Suprapubic skin (tissue), 4 donors: ENCODE measurements around the gene OSTF1. TPM values are rescaled to one million over a fixed set of nuclear protein-coding genes. Genes with fewer than 3 reads are reported as not detected.

Experiments used
- DNase-seq, 2 donors: peaks; one replicate each; pipeline ENCODE4 v3.0.0-alpha.2; 2019; ENCODE audit warnings: low spot score in 2 of 2
- H3K27ac ChIP-seq: fragments of 200-600 bp; sonication (generic); one replicate; pipeline ENCODE4 v1.5.1; 2019
- H3K27me3 ChIP-seq: fragments of 200-600 bp; sonication (generic); one replicate; pipeline ENCODE4 v1.5.1; 2019
- H3K36me3 ChIP-seq: fragments of 200-600 bp; sonication (generic); one replicate; pipeline ENCODE4 v1.5.1; 2019
- H3K4me1 ChIP-seq: fragments of 200-600 bp; sonication (generic); one replicate; pipeline ENCODE4 v1.5.1; 2019
- H3K4me3 ChIP-seq: fragments of 200-600 bp; sonication (generic); one replicate; pipeline ENCODE4 v1.5.1; 2019; ENCODE audit warnings: mild to moderate bottlenecking
- H3K9me3 ChIP-seq: fragments of 200-600 bp; sonication (generic); one replicate; pipeline ENCODE4 v1.5.1; 2019
- EP300 ChIP-seq: sonication (generic); formaldehyde crosslinking; IDR thresholded peaks from one replicate; pipeline ENCODE4 v1.6.1; 2017; ENCODE audit warnings: antibody characterized with exemption
- POLR2A ChIP-seq, 2 donors: fragments of 450-650 bp; IDR thresholded peaks; one replicate each; pipeline ENCODE4 v1.6.1; 2017; ENCODE audit warnings: antibody characterized with exemption in 2 of 2, mild to moderate bottlenecking in 2 of 2, moderate library complexity in 2 of 2
- POLR2AphosphoS5 ChIP-seq, 3 donors: sonication (generic); formaldehyde crosslinking; IDR thresholded peaks; one replicate each; pipeline ENCODE4 v1.6.1; 2017; ENCODE audit warnings: antibody characterized with exemption in 3 of 3
- WGBS: methylation state at CpG from one replicate; pipeline ENCODE4 v1.1.5; 2018; 5-methylcytosine and 5-hydroxymethylcytosine counted together
- total RNA-seq, 4 donors: library from RNA; depleted of rRNA; stranded (reverse); fragments of >200 nt; gene quantifications; one replicate each; pipeline ENCODE4 v1.1.0, GENCODE V29; 2016
- TF ChIP-seq, protein P1 (sequence below), 2 donors: fragments of 200-600 bp in 1 of 2; fragments of 450-650 bp in 1 of 2; sonication (generic) in 1 of 2; IDR thresholded peaks; one replicate each; pipeline ENCODE4 v1.5.1; 2016 to 2019; ENCODE audit warnings: antibody characterized with exemption in 2 of 2, mild to moderate bottlenecking in 1 of 2, moderate library complexity in 1 of 2

OSTF1 gene
- total RNA-seq, 4 donors from 2014 or later = 32.3 to 46.3 (median 44.3) TPM

DNA sequence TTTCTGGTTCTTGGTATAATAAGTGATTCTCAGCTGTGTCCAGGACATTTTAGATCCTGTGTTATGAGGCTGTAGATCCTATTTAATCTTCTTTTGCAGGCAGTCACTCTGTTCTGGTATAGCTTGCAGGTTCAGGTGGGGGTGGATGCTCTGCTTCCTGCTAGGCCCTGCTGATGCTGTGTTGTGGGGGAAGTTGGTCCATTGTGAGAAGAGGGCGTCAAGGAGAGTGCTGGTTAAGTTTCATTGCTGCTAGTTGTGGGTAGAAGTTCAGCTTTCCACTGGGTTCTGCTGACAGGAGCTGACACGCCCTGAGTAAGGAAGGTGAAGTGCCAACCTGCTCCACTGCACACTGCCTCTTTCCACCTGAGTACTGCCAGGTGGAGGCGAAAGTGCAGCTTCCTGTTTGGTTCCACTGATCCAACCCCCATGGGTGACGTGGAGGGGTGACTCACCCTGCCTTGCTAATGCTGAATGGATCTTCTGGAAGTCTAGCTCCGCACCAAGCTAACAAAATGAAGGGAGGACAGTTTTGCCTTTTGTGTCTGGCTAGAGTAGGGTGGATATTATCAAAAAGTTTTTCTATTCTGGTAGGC, 16.7 kb upstream of the OSTF1 start:
- Histone ChIP-seq H3K4me3 (no peak overlapping the region), H3K27ac (peak overlapping the region; percentile 43), H3K9me3 (no peaks in the 10 kb centered on the region), H3K36me3 (peaks cover under 1% of the 10 kb centered on the region), H3K4me1 (peaks cover 4% of the 10 kb centered on the region), H3K27me3 (no peaks in the 10 kb centered on the region)
- no peak for DNase-seq
- TF ChIP-seq, protein P1, sequence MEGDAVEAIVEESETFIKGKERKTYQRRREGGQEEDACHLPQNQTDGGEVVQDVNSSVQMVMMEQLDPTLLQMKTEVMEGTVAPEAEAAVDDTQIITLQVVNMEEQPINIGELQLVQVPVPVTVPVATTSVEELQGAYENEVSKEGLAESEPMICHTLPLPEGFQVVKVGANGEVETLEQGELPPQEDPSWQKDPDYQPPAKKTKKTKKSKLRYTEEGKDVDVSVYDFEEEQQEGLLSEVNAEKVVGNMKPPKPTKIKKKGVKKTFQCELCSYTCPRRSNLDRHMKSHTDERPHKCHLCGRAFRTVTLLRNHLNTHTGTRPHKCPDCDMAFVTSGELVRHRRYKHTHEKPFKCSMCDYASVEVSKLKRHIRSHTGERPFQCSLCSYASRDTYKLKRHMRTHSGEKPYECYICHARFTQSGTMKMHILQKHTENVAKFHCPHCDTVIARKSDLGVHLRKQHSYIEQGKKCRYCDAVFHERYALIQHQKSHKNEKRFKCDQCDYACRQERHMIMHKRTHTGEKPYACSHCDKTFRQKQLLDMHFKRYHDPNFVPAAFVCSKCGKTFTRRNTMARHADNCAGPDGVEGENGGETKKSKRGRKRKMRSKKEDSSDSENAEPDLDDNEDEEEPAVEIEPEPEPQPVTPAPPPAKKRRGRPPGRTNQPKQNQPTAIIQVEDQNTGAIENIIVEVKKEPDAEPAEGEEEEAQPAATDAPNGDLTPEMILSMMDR (IDR thresholded peaks at IDR 0.05) = no peak
- TF ChIP-seq POLR2A (IDR thresholded peaks at IDR 0.05) (no peak), POLR2AphosphoS5 (IDR thresholded peaks at IDR 0.05) (no peak), EP300 (no peak)
- 49% methylated on average over 5 of the region's 5 CpGs for WGBS

GRCh38 chr9:75072895-75073294, 15.4 kb upstream of the OSTF1 start:
- no peak for DNase-seq
- no peaks in the 10 kb centered on the region for H3K36me3 ChIP-seq
- no peak overlapping the region for H3K4me3 ChIP-seq
- H3K4me1 ChIP-seq = peaks cover 4% of the 10 kb centered on the region
- no peaks in the 10 kb centered on the region for H3K27me3 ChIP-seq
- H3K27ac ChIP-seq = no peak overlapping the region
- TF ChIP-seq POLR2A (IDR thresholded peaks at IDR 0.05) (no peak), EP300 (no peak), POLR2AphosphoS5 (IDR thresholded peaks at IDR 0.05) (no peak)
- TF ChIP-seq, protein P1 (IDR thresholded peaks at IDR 0.05) = no peak
- WGBS = 93% methylated on average over 4 of the region's 4 CpGs
- H3K9me3 ChIP-seq = no peaks in the 10 kb centered on the region

- no peaks in the 10 kb centered on the region for H3K9me3 ChIP-seq
- WGBS = 0% methylated on average over 2 of the region's 2 CpGs
- H3K4me3 ChIP-seq = no peak overlapping the region
- no peak overlapping the region for H3K27ac ChIP-seq
- H3K36me3 ChIP-seq = peaks cover 6% of the 10 kb centered on the region
- TF ChIP-seq EP300 (no peak), POLR2AphosphoS5 (IDR thresholded peaks at IDR 0.05) (no peak), POLR2A (IDR thresholded peaks at IDR 0.05) (no peak)
- TF ChIP-seq, protein P1 (IDR thresholded peaks at IDR 0.05) = no peak
- DNase-seq = no peak
- H3K27me3 ChIP-seq = no peaks in the 10 kb centered on the region
- H3K4me1 ChIP-seq = peaks cover 38% of the 10 kb centered on the region
Measured at GRCh38 chr9:75081632-75082031, 6.7 kb upstream of the OSTF1 start.

- Histone ChIP-seq H3K4me1 (peaks cover 42% of the 10 kb centered on the region), H3K27ac (peak overlapping the region; percentile 72), H3K4me3 (no peak overlapping the region), H3K27me3 (no peaks in the 10 kb centered on the region), H3K9me3 (no peaks in the 10 kb centered on the region), H3K36me3 (peaks cover 6% of the 10 kb centered on the region)
- TF ChIP-seq EP300 = no peak
- no peak for TF ChIP-seq POLR2AphosphoS5 (IDR thresholded peaks at IDR 0.05)
- no peak for TF ChIP-seq POLR2A (IDR thresholded peaks at IDR 0.05)
- TF ChIP-seq, protein P1 (IDR thresholded peaks at IDR 0.05) = no peak
- DNase-seq = no peak
- WGBS = 51% methylated on average over 12 of the region's 12 CpGs
Measured at GRCh38 chr9:75083188-75083970, 4.9 kb upstream of the OSTF1 start.

DNA sequence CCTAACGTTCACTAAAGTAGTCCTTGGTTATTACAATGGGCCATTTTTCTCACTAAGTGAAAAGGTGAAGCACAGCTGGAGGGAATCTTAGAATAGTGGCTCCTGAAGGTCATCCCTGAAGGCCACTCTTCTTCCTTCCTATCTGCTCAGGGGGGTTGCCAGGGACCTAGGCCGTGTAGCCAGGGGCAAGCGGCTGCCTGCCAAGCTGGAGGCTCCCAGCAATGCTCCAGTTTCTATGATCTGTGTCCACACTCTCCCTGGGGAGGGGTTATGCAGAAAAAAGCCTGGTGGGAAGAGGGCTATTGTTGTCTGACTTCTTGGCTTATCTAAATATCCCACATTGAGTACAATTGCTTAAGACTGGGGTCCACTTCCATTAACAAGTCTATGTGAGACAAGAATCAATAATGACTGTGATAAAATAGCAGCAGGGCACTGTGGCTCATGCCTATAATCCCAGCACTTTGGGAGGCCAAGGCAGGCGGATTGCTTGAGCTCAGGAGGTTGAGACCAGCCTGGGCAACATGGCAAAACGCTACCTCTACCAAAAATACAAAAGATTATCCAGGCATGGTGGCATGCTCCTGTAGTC, 4.1 kb upstream of the OSTF1 start:
- Histone ChIP-seq H3K36me3 (peaks cover 6% of the 10 kb centered on the region), H3K4me1 (peaks cover 42% of the 10 kb centered on the region), H3K9me3 (no peaks in the 10 kb centered on the region), H3K4me3 (no peak overlapping the region), H3K27ac (peak overlapping the region; percentile 72), H3K27me3 (no peaks in the 10 kb centered on the region)
- 61% methylated on average over 5 of the region's 5 CpGs for WGBS
- TF ChIP-seq POLR2A (IDR thresholded peaks at IDR 0.05) (no peak), EP300 (no peak), POLR2AphosphoS5 (IDR thresholded peaks at IDR 0.05) (no peak)
- TF ChIP-seq, protein P1 (IDR thresholded peaks at IDR 0.05) = no peak
- DNase-seq = no peak
